Mesenchymal stem cell (in vitro differentiated cells and primary cell): ENCODE measurements around the gene IL36RN. TPM values are rescaled to one million over a fixed set of nuclear protein-coding genes. Genes with fewer than 3 reads are reported as not detected.

Experiments used
- DNase-seq: peaks from one replicate; pipeline ENCODE4 v3.0.0-alpha.2; 2013
- H2AFZ ChIP-seq: one replicate; pipeline ENCODE4 v1.6.1; 2013; ENCODE audit warnings: low read depth, mild to moderate bottlenecking, control low read depth, inconsistent platforms, low read length, moderate library complexity
- H2AK5ac ChIP-seq: 2 replicates; pipeline ENCODE4 v1.6.1; 2013; ENCODE audit warnings: low read length, moderate library complexity, mild to moderate bottlenecking, inconsistent platforms; ENCODE audit not compliant: severe bottlenecking
- H2BK120ac ChIP-seq: one replicate; pipeline ENCODE4 v1.6.1; 2013; ENCODE audit warnings: low read depth, mild to moderate bottlenecking, inconsistent platforms, low read length, moderate library complexity
- H2BK12ac ChIP-seq, 2 experiments: one replicate each; pipeline ENCODE4 v1.6.1; 2013; ENCODE audit warnings: inconsistent platforms in 2 of 2, low read length in 2 of 2, mild to moderate bottlenecking in 2 of 2, moderate library complexity in 2 of 2, control low read depth in 1 of 2
- H2BK15ac ChIP-seq: one replicate; pipeline ENCODE4 v1.6.1; 2013; ENCODE audit warnings: mild to moderate bottlenecking, low read depth, inconsistent platforms; ENCODE audit not compliant: poor library complexity, severe bottlenecking
- H2BK5ac ChIP-seq: 2 replicates; pipeline ENCODE4 v1.6.1; 2013; ENCODE audit warnings: low read depth, mild to moderate bottlenecking, low read length, control low read depth, inconsistent platforms; ENCODE audit not compliant: poor library complexity, severe bottlenecking
- H3K14ac ChIP-seq, 2 experiments: one replicate each; pipeline ENCODE4 v1.6.1; 2013; ENCODE audit warnings: inconsistent platforms in 2 of 2, low read length in 2 of 2, control low read depth in 1 of 2, mild to moderate bottlenecking in 1 of 2, moderate library complexity in 1 of 2
- H3K18ac ChIP-seq, 2 experiments: one replicate each; pipeline ENCODE4 v1.6.1; 2013; ENCODE audit warnings: inconsistent platforms in 2 of 2, low read length in 2 of 2, control low read depth in 1 of 2, low read depth in 1 of 2, mild to moderate bottlenecking in 1 of 2
- H3K23ac ChIP-seq, 2 experiments: one replicate each; pipeline ENCODE4 v1.6.1; 2013; ENCODE audit warnings: inconsistent platforms in 2 of 2, low read length in 2 of 2, mild to moderate bottlenecking in 2 of 2, moderate library complexity in 2 of 2, control low read depth in 1 of 2
- H3K27ac ChIP-seq: 2 replicates; pipeline ENCODE4 v1.5.1; 2013; ENCODE audit warnings: mild to moderate bottlenecking, moderate library complexity, low read length, control low read depth, inconsistent platforms; ENCODE audit not compliant: poor library complexity, severe bottlenecking
- H3K27me3 ChIP-seq, 2 experiments: 2 replicates each; pipeline versions ENCODE4 v1.6.1 to v1.7.0; 2013; ENCODE audit warnings: low read length in 2 of 2, mild to moderate bottlenecking in 2 of 2, moderate library complexity in 2 of 2, control low read depth in 1 of 2, inconsistent platforms in 1 of 2; ENCODE audit not compliant: control insufficient read depth in 1 of 2, insufficient read depth in 1 of 2
- H3K36me3 ChIP-seq, 2 experiments: 2 replicates each; pipeline versions ENCODE4 v1.6.1 to v1.7.0; 2013; ENCODE audit warnings: low read length in 2 of 2, control low read depth in 1 of 2, inconsistent platforms in 1 of 2, low read depth in 1 of 2, mild to moderate bottlenecking in 1 of 2; ENCODE audit not compliant: insufficient read depth in 2 of 2, control insufficient read depth in 1 of 2
- H3K4ac ChIP-seq, 2 experiments: one replicate each; pipeline ENCODE4 v1.6.1; 2013; ENCODE audit warnings: inconsistent platforms in 2 of 2, low read length in 2 of 2, mild to moderate bottlenecking in 2 of 2, moderate library complexity in 2 of 2, control low read depth in 1 of 2, low read depth in 1 of 2
- H3K4me1 ChIP-seq: 2 replicates; pipeline ENCODE4 v1.6.1; 2013; ENCODE audit warnings: low read depth, low read length, control low read depth; ENCODE audit not compliant: control insufficient read depth, insufficient read depth
- H3K4me2 ChIP-seq: 2 replicates; pipeline ENCODE4 v1.6.1; 2013; ENCODE audit warnings: low read length, mild to moderate bottlenecking, inconsistent platforms; ENCODE audit not compliant: poor library complexity, severe bottlenecking
- H3K4me3 ChIP-seq, 2 experiments: 2 replicates each; pipeline versions ENCODE4 v1.5.1 to v1.7.0; 2013; ENCODE audit warnings: low read length in 2 of 2, mild to moderate bottlenecking in 2 of 2, control low read depth in 1 of 2, low read depth in 1 of 2; ENCODE audit not compliant: insufficient read depth in 1 of 2
- H3K79me1 ChIP-seq: replicated peaks from 2 replicates; pipeline ENCODE4 v1.6.1; 2013; ENCODE audit warnings: mild to moderate bottlenecking, control low read depth, low read length, inconsistent platforms; ENCODE audit not compliant: poor library complexity, severe bottlenecking
- H3K9ac ChIP-seq: 2 replicates; pipeline ENCODE4 v1.7.0; 2013; ENCODE audit warnings: mild to moderate bottlenecking, low read length, moderate library complexity
- H3K9me3 ChIP-seq: 2 replicates; pipeline ENCODE4 v1.7.0; 2013; ENCODE audit warnings: mild to moderate bottlenecking, low read length; ENCODE audit not compliant: control insufficient read depth
- H4K8ac ChIP-seq: one replicate; pipeline ENCODE4 v1.6.1; 2013; ENCODE audit warnings: inconsistent platforms, mild to moderate bottlenecking, low read length, moderate library complexity
- H4K91ac ChIP-seq: one replicate; pipeline ENCODE4 v1.6.1; 2013; ENCODE audit warnings: mild to moderate bottlenecking, low read length, inconsistent platforms
- WGBS: methylation state at CpG from one replicate; pipeline ENCODE4 v1.1.7; 2013; ENCODE audit warnings: mixed read lengths; 5-methylcytosine and 5-hydroxymethylcytosine counted together
- polyA plus RNA-seq, 2 experiments: library from polyadenylated mRNA; stranded (reverse); fragments of 200-250 nt; gene quantifications; one replicate each; pipeline ENCODE4 v1.2.3, GENCODE V29; 2013

IL36RN gene
- polyA plus RNA-seq (2013, experiment 1 of 2), result not detected
- not detected for polyA plus RNA-seq (2013, experiment 2 of 2)

DNA sequence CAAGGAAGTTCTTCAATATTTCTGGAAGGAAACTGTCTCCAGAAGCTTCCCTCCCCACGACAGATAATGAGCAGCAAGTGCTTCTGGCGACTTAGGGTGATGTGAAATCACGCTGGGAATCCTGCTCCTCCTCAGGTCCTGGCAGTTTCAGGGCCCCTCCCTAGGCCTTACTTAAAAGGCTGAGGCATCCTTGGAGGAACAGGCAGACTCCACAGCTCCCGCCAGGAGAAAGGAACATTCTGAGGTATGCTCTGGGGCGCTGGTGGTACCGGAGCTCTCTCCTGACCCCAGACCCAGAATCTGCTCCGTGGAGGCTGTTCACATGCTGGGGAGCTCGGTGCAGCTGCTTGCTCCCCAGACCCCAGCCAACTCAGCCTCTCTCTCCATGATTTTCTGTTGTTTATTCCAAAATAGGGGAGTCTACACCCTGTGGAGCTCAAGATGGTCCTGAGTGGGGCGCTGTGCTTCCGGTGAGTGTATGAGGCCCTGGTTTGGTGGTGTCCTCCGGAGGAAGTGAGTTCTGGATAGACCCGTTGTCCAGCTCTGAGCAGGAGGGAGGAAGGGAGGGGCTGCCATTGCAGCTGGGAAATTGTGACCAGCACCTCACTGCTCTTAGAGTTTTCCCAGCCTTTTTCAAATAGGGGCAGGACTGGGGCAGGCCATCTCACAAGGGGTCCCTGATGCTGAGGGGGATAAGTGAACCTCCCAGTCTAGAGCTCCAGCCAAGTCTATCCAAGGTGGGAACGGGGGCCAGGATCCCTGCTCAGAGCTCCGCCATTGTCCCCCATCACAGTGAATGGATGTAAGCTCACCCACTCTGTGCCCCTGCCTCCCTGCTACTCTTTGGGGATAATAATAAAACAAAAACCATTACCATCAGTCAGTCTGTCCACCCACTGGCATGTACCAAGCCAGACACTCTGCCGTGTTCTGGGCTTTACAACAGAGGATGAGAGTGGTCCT lies at the start of gene IL36RN:
Gene IL36RN, plus strand, starts transcription at position 201 of the 963 bp plus-strand sequence. Its CDS starts 241 bp downstream, at position 442.
- no peak within 1 kb of the TSS for H3K4ac ChIP-seq
- H3K27ac ChIP-seq, result no peak within 1 kb of the TSS
- no peak within 1 kb of the TSS for H2AFZ ChIP-seq
- H3K9me3 ChIP-seq, result peaks cover 21% of the 10 kb centered on the region
- H3K4me3 ChIP-seq, result no peak within 1 kb of the TSS
- no peaks in the 10 kb centered on the region for H3K36me3 ChIP-seq
- H2BK12ac ChIP-seq, result no peak within 1 kb of the TSS
- no peak within 1 kb of the TSS for H4K91ac ChIP-seq
- no peaks in the 10 kb centered on the region for H3K4me1 ChIP-seq
- no peaks in the 10 kb centered on the region for H3K79me1 ChIP-seq
- H3K4me2 ChIP-seq, result no peak within 1 kb of the TSS
- H2BK5ac ChIP-seq, result no peak within 1 kb of the TSS
- H3K27me3 ChIP-seq, result peaks cover 20 to 30% of the 10 kb centered on the region in 2 experiments
- no peak within 1 kb of the TSS for H3K9ac ChIP-seq
- H4K8ac ChIP-seq, result no peak within 1 kb of the TSS
- H2BK120ac ChIP-seq, result no peak within 1 kb of the TSS
- H3K14ac ChIP-seq, result no peak within 1 kb of the TSS
- WGBS, result 73% methylated on average over 14 of the region's 15 CpGs
- no peak within 1 kb of the TSS for H2BK15ac ChIP-seq
- no peak within 1 kb of the TSS for H3K23ac ChIP-seq
- DNase-seq, result no peak
- no peak within 1 kb of the TSS for H2AK5ac ChIP-seq
- no peak within 1 kb of the TSS for H3K18ac ChIP-seq

DNA sequence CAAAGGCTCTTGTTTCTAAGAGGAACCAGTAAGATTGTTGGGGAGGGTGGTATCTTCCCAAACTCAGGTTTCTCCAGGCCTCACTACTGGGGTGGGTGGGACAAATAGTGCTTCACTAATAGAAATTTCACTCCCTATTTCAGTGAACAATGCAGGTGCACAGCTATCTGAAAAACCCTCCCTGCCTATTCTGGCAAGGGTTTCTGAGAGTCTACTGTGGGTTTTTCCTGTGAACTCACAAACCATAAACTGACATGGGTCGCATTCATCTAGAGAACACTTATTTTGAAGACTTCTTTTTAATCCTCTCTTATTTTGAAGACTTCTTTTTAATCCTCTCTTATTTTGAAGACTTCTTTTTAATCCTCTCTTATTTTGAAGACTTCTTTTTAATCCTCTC lies 49.4 kb upstream of the IL36RN start:
- peaks cover 0 to 1% of the 10 kb centered on the region in 2 experiments for H3K27me3 ChIP-seq
- H3K18ac ChIP-seq, result no peak overlapping the region
- no peaks in the 10 kb centered on the region for H3K36me3 ChIP-seq
- H4K91ac ChIP-seq, result no peak overlapping the region
- no peaks in the 10 kb centered on the region for H3K4me1 ChIP-seq
- H2BK5ac ChIP-seq, result no peak overlapping the region
- H3K27ac ChIP-seq, result no peak overlapping the region
- H3K4me2 ChIP-seq, result no peak overlapping the region
- DNase-seq, result no peak
- no peaks in the 10 kb centered on the region for H3K9me3 ChIP-seq
- no peak overlapping the region for H3K9ac ChIP-seq
- no peak overlapping the region for H3K23ac ChIP-seq
- no peak overlapping the region for H4K8ac ChIP-seq
- no peak overlapping the region for H2AFZ ChIP-seq
- H3K4ac ChIP-seq, result no peak overlapping the region
- H2BK15ac ChIP-seq, result no peak overlapping the region
- no peak overlapping the region for H2BK120ac ChIP-seq
- H2AK5ac ChIP-seq, result no peak overlapping the region
- H3K4me3 ChIP-seq, result no peak overlapping the region
- H3K79me1 ChIP-seq, result no peaks in the 10 kb centered on the region
- whole genome bisulfite sequencing, result no CpG with 5 or more reads among the region's 1 CpG
- H3K14ac ChIP-seq, result no peak overlapping the region
- H2BK12ac ChIP-seq, result no peak overlapping the region

DNA sequence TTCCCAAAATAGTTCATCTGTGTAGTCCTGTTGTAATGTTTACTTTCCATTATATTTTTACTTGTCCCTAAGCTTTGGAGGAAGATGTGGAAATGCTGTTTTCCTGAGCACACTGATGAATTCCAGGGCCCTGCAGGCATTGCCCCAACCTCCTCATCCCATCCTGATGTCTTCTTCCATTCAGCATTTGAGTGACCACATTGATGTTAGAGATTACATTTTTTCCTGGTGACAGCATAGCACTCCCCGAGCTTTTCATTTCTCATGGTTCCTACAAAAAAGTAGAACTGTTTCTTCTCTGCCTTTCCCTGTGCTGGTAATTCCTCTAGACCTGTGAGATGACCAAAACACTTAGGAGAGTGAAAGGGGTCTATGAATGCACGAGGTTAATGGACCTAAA lies 48.9 kb upstream of the IL36RN start:
- H3K79me1 ChIP-seq, result no peaks in the 10 kb centered on the region
- no peaks in the 10 kb centered on the region for H3K4me1 ChIP-seq
- no peaks in the 10 kb centered on the region for H3K36me3 ChIP-seq
- 28% methylated on average over 2 of the region's 2 CpGs for WGBS
- H3K9me3 ChIP-seq, result no peaks in the 10 kb centered on the region
- H2BK5ac ChIP-seq, result no peak overlapping the region
- no peak overlapping the region for H2AFZ ChIP-seq
- H3K4ac ChIP-seq, result no peak overlapping the region
- no peak overlapping the region for H4K91ac ChIP-seq
- no peak overlapping the region for H3K23ac ChIP-seq
- H2BK15ac ChIP-seq, result no peak overlapping the region
- H3K14ac ChIP-seq, result no peak overlapping the region
- H2BK120ac ChIP-seq, result no peak overlapping the region
- H3K4me2 ChIP-seq, result no peak overlapping the region
- H3K27ac ChIP-seq, result no peak overlapping the region
- H3K27me3 ChIP-seq, result no peaks in the 10 kb centered on the region
- no peak for DNase-seq
- no peak overlapping the region for H4K8ac ChIP-seq
- H2BK12ac ChIP-seq, result no peak overlapping the region
- no peak overlapping the region for H3K4me3 ChIP-seq
- H2AK5ac ChIP-seq, result no peak overlapping the region
- H3K18ac ChIP-seq, result no peak overlapping the region
- H3K9ac ChIP-seq, result no peak overlapping the region

DNA sequence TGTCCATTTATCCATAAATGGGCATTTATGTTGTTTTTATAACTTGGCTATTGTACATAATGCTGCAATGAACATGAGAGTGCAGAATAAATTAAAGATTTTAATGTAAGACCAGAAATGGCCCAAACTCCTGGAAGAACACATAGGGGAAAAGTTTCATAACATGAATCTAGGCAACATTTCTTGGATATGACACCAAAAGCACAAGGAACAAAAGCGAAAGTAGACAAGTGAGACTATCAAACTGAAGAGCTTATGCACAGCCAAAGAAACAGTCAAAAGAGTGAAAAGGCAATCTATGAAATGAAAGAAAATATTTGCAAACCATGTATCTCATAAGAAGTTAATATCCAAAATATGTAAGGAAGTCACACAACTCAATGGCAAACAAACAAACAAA lies 47.9 kb upstream of the IL36RN start:
- no peaks in the 10 kb centered on the region for H3K9me3 ChIP-seq
- DNase-seq, result no peak
- peaks cover 0 to 9% of the 10 kb centered on the region in 2 experiments for H3K27me3 ChIP-seq
- H2BK15ac ChIP-seq, result no peak overlapping the region
- no peak overlapping the region for H3K4me3 ChIP-seq
- H3K27ac ChIP-seq, result no peak overlapping the region
- no peak overlapping the region for H3K18ac ChIP-seq
- no peaks in the 10 kb centered on the region for H3K36me3 ChIP-seq
- no peak overlapping the region for H3K9ac ChIP-seq
- H3K14ac ChIP-seq, result no peak overlapping the region
- H3K4me2 ChIP-seq, result no peak overlapping the region
- no peak overlapping the region for H2BK120ac ChIP-seq
- no peak overlapping the region for H3K4ac ChIP-seq
- no peak overlapping the region for H2BK5ac ChIP-seq
- no peak overlapping the region for H2AFZ ChIP-seq
- no peak overlapping the region for H4K91ac ChIP-seq
- no peak overlapping the region for H3K23ac ChIP-seq
- H4K8ac ChIP-seq, result no peak overlapping the region
- H3K79me1 ChIP-seq, result no peaks in the 10 kb centered on the region
- no peaks in the 10 kb centered on the region for H3K4me1 ChIP-seq
- no peak overlapping the region for H2AK5ac ChIP-seq
- no peak overlapping the region for H2BK12ac ChIP-seq
- no CpG with 5 or more reads among the region's 1 CpG for WGBS
